CD4-positive, alpha-beta T cell treated with Interleukin-1 beta for 1 hour (primary cell): Measurements from ENCODE around the gene FKBP8.

Experiments
- DNase-seq, 2 donors: peaks; one replicate each; pipeline ENCODE4 v3.0.0-alpha.2; 2020 to 2022

FKBP8 gene

GRCh38 chr19:18501351-18501750, 42.0 kb downstream of the FKBP8 start:
- DNase-seq = no peak

- DNase-seq = no peak
Measured at GRCh38 chr19:18500799-18501198, 42.6 kb downstream of the FKBP8 start.

DNA sequence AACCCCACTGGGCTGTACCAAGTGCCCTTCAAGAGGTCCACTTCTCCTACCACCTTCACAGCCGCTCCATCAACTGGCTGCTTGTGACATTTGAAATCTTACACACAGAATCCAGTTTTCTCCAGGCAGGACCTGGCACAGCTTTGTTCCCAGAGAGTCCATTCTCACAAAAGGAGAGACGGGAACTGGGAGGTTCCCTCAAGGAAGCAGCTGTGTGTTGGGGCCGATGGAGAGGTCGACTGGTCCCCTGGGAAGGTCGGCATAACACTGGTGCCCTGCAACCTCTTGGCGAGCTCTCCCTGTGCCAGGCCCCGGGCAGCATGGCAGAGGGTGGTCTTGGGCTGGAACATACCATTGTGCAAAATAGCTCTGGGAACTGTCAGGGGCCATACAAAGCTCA, 43.0 kb downstream of the FKBP8 start:
- DNase-seq = no peak

GRCh38 chr19:18499055-18499775, 44.2 kb downstream of the FKBP8 start:
- DNase-seq = no peak

DNA sequence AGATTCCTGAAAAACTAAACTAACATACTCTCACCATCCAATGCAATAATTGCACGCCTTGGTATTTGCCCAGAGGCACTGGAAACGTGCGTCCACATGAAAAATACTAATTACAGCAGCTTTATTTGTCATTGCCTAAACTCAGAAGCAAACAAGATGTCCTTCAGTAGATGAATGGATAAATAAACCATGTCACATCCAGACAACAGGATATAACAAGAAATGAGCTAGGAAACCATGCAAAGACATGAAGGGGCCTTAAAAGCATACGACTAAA, 46.5 kb downstream of the FKBP8 start:
- no peak for DNase-seq

- peak; percentile 85 to 86 for DNase-seq
Measured at GRCh38 chr19:18496167-18496979, 47.0 kb downstream of the FKBP8 start.

GRCh38 chr19:18495204-18495911, 48.0 kb downstream of the FKBP8 start:
- no peak for DNase-seq

DNA sequence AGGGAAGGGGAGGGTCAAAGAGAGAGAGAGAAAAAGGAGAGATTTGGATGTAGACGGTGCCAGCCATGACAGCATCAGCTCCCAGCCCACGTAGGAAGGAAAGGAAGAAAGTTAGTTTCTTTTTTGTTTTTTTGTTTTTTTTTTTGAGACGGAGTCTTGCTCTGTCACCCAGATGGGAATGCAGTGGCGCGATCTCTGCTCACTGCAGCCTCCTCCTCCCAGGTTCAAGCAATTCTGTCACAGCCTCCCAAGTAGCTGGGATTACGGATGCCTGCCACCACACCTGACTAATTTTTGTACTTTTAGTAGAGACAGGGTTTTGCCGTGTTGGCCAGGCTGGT, 49.1 kb downstream of the FKBP8 start:
- DNase-seq = no peak

- DNase-seq = no peak
Measured at GRCh38 chr19:18493440-18494266, 49.7 kb downstream of the FKBP8 start.

DNA sequence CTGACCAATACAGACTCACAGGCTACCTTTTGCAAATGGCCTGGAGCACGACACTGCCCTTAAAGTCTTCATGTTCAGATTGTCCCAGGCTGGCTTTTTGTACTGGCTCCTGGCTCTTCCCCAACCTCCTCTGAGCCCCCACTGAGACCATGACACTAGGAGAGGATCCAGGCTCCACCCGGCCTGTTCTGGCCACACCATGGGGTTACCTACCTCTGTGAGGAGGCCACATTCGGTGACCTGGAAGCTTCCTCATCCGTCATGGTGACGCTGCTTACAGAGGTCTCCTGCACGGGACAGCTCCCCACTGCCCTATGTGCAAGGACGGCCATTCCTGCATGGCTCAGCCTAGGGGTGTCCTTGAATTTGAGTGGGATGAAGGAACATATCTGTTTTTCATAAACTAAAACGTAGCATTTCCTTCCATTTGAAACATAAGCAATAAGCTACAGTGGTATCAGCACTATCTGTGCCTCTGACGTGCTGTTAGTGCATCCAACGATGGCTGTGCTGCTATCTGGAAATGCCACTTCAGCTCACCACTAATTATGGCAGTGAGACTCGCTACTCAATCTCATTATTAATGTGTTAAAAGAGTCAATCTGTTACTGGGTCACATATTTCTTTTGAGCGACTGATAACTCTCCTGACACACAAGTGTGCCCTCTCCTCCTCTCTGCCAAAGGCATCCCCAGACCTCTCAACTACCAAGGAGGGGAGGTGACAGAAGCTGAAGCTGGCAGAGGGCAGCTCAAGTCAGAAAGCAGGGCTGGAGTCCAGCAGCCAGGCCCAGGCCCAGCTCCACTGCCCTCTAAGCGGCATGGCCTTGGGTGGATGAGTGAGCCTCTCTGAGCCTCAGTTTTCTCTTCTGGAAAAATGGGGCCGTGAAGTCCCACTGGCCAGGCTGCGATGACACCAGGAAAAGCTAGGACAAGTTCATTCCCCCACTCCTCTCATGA, 51.1 kb downstream of the FKBP8 start:
- no peak for DNase-seq

DNA sequence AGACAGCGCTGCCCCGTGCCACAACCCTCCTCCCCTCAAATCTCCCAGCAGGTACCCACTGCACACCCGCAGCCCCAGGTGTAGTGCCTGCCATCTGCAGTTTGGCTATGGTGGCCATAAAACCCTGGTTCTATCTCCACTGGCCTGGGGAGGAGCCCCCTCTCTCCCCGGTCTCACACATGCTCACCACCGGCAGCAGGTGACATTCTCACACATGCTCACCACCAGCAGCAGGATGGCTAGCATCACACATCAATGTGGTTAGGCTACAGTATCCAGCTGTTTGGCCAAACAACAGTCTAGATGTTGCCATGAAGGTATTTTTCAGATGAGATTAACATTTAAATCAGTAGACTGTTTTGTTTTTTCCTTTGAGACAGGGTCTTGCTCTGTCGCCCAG, 52.6 kb downstream of the FKBP8 start:
- peak in 1 of 2 donors; percentile 56 for DNase-seq

DNA sequence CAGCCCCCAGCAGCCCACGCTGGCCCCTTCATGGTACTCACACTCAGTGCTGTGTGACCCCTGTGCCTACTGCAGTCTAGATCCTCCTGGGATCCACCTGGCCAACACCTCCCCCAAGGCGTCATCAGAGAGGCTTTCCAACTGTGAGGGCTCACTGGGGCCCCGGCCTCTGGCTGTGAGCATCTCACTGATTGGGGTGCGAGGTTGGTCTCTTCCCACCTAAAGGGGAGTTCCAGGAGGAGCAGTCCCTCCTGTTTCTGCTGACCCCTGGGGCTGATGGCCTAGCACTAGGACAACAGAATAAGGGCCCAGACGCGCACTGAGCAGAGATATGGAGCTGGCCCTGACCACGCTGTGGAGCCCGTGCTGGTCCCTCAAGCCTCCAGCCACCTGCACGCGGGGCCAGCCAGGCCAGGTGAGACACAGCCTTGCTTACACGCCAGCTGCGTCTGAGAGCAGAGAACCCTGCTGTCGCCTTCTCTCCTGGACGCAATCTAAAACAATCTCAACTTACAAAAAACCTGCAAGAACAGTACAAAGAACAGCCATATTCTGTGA, 53.7 kb downstream of the FKBP8 start:
- no peak for DNase-seq

DNA sequence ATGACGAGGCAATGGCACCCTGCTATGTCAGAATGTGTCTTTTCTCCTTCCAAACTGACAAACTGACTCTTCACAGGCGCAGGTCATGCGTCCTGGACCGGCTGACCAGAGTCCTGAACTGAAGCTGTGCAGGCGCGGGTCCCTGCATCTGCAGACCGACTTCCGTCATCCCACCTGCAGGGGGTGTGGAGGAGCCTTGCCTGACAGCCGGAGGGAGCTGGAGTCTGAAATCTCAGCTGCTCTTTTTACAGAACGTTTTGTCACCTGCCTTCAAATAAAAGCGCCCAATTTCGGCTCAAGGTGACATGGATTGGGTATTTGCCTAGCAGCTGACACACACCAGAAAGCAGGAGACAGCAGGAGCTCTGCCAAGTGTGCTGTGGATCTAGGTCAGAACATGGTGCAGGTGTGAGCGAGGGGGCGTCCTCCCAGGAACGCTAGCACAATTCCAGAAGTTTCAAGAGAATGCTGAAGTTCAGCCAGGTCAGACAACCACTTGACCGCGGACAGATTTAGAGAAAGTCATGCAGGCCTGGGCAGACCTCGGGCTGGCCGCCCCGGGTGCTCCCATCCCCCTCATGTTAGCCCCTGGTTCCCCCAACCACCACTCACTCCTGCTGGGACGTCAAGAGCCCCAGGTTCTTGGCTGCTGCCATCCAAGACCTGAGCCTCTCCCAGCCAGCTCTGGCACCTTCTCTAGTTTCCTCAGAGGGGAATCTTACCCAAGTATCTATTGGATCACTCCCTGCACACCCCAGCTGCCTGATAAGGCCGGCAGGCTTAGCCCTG, 54.3 kb downstream of the FKBP8 start:
- no peak for DNase-seq

DNA sequence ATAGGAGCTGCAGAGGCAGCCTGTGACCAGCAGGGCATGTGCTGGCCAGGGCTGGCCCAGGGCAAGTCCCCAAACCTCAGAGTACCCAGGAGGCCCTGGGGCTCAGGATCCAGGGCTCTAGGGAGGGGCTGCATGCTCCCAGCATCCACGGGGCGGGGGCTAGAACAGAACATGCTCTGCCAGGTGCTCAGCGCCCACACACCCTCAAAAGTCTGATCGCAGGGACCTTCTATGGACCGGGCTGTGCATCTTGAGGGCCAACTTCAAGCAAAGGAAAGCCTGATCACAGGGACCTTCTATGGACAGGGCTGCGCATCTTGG, 55.0 kb downstream of the FKBP8 start:
- peak in 1 of 2 donors; percentile 39 for DNase-seq

GRCh38 chr19:18487576-18488402, 55.6 kb downstream of the FKBP8 start:
- no peak for DNase-seq

- DNase-seq = no peak
Measured at GRCh38 chr19:18486746-18487145, 56.6 kb downstream of the FKBP8 start.

GRCh38 chr19:18484992-18485391, 58.4 kb downstream of the FKBP8 start:
- DNase-seq = no peak

DNA sequence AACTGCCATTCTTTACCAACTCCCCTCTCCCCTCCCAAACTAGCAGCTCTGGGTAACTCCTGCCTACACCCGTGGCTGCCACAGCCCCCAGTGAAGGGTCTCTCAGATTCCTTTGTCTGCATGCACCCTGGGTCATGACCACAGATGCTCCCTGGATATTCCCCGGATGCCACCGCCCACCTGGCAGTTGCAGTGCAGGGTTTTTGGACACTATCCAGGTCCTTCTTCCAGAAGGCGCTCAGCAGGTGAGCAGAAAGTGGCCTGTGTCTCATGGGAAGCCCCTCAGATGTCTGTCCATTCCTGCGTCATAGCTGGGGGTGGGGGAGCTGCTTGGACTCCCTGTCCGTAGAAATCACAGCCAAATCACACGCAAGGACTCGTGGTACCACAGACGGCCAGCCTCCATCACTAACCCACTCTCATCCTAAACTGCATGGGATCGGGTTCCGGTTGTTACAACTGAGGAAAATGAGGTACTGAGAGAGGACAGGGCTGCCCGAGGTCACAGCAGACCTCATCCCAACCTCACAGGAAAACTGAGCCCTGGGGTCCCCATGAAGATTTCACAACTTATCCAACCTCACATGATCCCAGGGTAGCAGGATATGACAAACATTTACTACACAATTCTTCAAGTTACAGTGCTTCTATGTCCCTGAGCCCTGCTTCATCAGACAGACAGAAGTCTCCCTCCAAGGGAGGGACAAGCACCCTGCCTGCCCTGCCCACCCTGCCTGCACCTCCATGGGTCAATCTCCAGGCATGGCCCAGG, 60.1 kb downstream of the FKBP8 start:
- no peak for DNase-seq
